PFSK-1 (cell line): ENCODE data around the gene BNC2.

Experiments used
- POLR2AphosphoS5 ChIP-seq: IDR thresholded peaks from 2 replicates; pipeline ENCODE4 v1.6.1; 2012; ENCODE audit warnings: low read depth, mild to moderate bottlenecking, control low read depth, low read length, moderate library complexity
- REST ChIP-seq, 2 experiments: IDR thresholded peaks; 2 replicates each; pipeline versions ENCODE4 v1.6.1 to v1.8.0; 2011 to 2012; ENCODE audit warnings: low read depth in 2 of 2, low read length in 2 of 2, control low read depth in 1 of 2, inconsistent platforms in 1 of 2, mild to moderate bottlenecking in 1 of 2, moderate library complexity in 1 of 2; ENCODE audit not compliant: insufficient read depth in 1 of 2
- SIN3A ChIP-seq: IDR thresholded peaks from 2 replicates; pipeline ENCODE4 v1.6.1; 2012; ENCODE audit warnings: mild to moderate bottlenecking, low read length, moderate library complexity, borderline replicate concordance; ENCODE audit not compliant: insufficient read depth
- TAF1 ChIP-seq: IDR thresholded peaks from 2 replicates; pipeline ENCODE4 v1.6.1; 2012; ENCODE audit warnings: low read length, control low read depth, borderline replicate concordance; ENCODE audit not compliant: insufficient read depth

GRCh38 chr9:16873126-16873802 is 2.8 kb upstream of the BNC2 start:
- TF ChIP-seq REST (IDR thresholded peaks at IDR 0.05; ENCODE audit: insufficient read depth in 1 of 2, low read depth in 2 of 2, low read length in 2 of 2) (no peak), POLR2AphosphoS5 (no peak), TAF1 (no peak), SIN3A (no peak)
